OCI-LY7 (cell line): Measurements from ENCODE around the gene JUN.

Experiments used
- CTCF ChIP-seq: fragments of 200-600 bp; sonication (generic); conservative IDR thresholded peaks from 2 replicates; pipeline ENCODE4 v1.5.1; 2014; ENCODE audit warnings: mild to moderate bottlenecking, antibody characterized with exemption, low read length, moderate library complexity, mixed read lengths
- EZH2phosphoT487 ChIP-seq: fragments of 200-600 bp; sonication (generic); IDR thresholded peaks from 2 replicates; pipeline ENCODE4 v1.6.1; 2018; ENCODE audit warnings: low read depth, borderline replicate concordance, mild to moderate bottlenecking, mixed run types, antibody characterized with exemption, low read length, moderate library complexity, mixed read lengths

GRCh38 chr1:58764294-58764978, 19.4 kb downstream of the JUN start:
- no peak for TF ChIP-seq CTCF
- no peak for TF ChIP-seq EZH2phosphoT487
